ENCODE results near the gene IL4R. TPM values are rescaled to one million over a fixed set of nuclear protein-coding genes. Genes with fewer than 3 reads are reported as not detected.

IL4R gene
- total RNA-seq, 6 experiments from 2014 or later: 38.8 to 147 (median 46.9) TPM

GRCh38 chr16:27311897-27312303, 1.9 kb upstream of the IL4R start:
- Histone ChIP-seq H3K4me1 (peaks cover 0 to 37% (median 10%) of the 10 kb centered on the region in 4 donors), H3K36me3 (no peaks in the 10 kb centered on the region), H3K27me3 (no peaks in the 10 kb centered on the region), H3K9me3 (no peaks in the 10 kb centered on the region), H3K4me3 (no peak overlapping the region), H3K27ac (no peak overlapping the region)
- DNase-seq (no peak), ATAC-seq (no peak)
- 39% methylated on average over 4 of the region's 7 CpGs for WGBS (ENCODE audit: insufficient coverage, low coverage, low lambda C conversion rate, missing lambda C conversion rate)
- TF ChIP-seq POLR2A (IDR thresholded peaks at IDR 0.05): no peak
- intact Hi-C loops (cut with DNase I): loop anchor here in 1 of 2 donors (10.0 kb wide), 1 partner anchor 53 kb away; no protein-coding TSS in a partner anchor

- intact Hi-C loops (cut with DNase I): loop anchor here in 1 of 2 donors (10.0 kb wide), 1 partner anchor 52 kb away; no protein-coding TSS in a partner anchor
- H3K36me3 ChIP-seq: no peaks in the 10 kb centered on the region
- no peaks in the 10 kb centered on the region for H3K9me3 ChIP-seq
- peak overlapping the region; percentile 92 to 93 (median 93) for H3K4me3 ChIP-seq
- TF ChIP-seq CTCF (IDR thresholded peaks at IDR 0.05) (no peak), POLR2A (IDR thresholded peaks at IDR 0.05) (no peak)
- H3K27ac ChIP-seq: peak overlapping the region; percentile 99 to 100 (median 99)
- no peaks in the 10 kb centered on the region for H3K27me3 ChIP-seq
- ATAC-seq (no peak), DNase-seq (peak in 1 of 3 donors; percentile 40)
- 64% methylated on average over 10 of the region's 11 CpGs for WGBS (ENCODE audit: insufficient coverage, low coverage, low lambda C conversion rate, missing lambda C conversion rate)
- H3K4me1 ChIP-seq: peaks cover 0 to 46% (median 14%) of the 10 kb centered on the region in 4 donors
Observed at GRCh38 chr16:27312580-27313421, 973 bp upstream of the IL4R start.

GRCh38 chr16:27314161-27314723, 468 bp downstream of the IL4R start:
- Histone ChIP-seq H3K9me3 (no peaks in the 10 kb centered on the region), H3K36me3 (no peaks in the 10 kb centered on the region), H3K4me3 (peak overlapping the region; percentile 92 to 93 (median 93)), H3K27me3 (no peaks in the 10 kb centered on the region), H3K4me1 (peaks cover 0 to 60% (median 24%) of the 10 kb centered on the region in 4 donors), H3K27ac (peak overlapping the region; percentile 99 to 100 (median 99))
- intact Hi-C loops (cut with DNase I): loop anchor here in 1 of 2 donors (10.0 kb wide), 1 partner anchor 51 kb away; no protein-coding TSS in a partner anchor
- WGBS (ENCODE audit: insufficient coverage, low coverage, low lambda C conversion rate, missing lambda C conversion rate): 0% methylated on average over 14 of the region's 39 CpGs
- DNase-seq (peak; percentile 79 to 85 (median 80)), ATAC-seq (peak; percentile 46 to 58 (median 56))
- TF ChIP-seq CTCF (IDR thresholded peaks at IDR 0.05) (no peak), POLR2A (IDR thresholded peaks at IDR 0.05) (peak; percentile 83)

GRCh38 chr16:27314986-27315332, 1.2 kb downstream of the IL4R start:
- H3K27ac ChIP-seq: peak overlapping the region; percentile 99 to 100 (median 99)
- peak overlapping the region; percentile 92 to 93 (median 93) for H3K4me3 ChIP-seq
- H3K9me3 ChIP-seq: no peaks in the 10 kb centered on the region
- no peaks in the 10 kb centered on the region for H3K36me3 ChIP-seq
- H3K27me3 ChIP-seq: no peaks in the 10 kb centered on the region
- peaks cover 0 to 67% (median 27%) of the 10 kb centered on the region in 4 donors for H3K4me1 ChIP-seq
- TF ChIP-seq POLR2A (IDR thresholded peaks at IDR 0.05) (no peak), CTCF (IDR thresholded peaks at IDR 0.05) (no peak)
- DNase-seq: peak in 1 of 3 donors; percentile 55
- intact Hi-C loops (cut with DNase I): loop anchor here in 1 of 2 donors (10.0 kb wide), 1 partner anchor 50 kb away; no protein-coding TSS in a partner anchor
- ATAC-seq: peak; percentile 3 to 8 (median 4)
- WGBS (ENCODE audit: insufficient coverage, low coverage, low lambda C conversion rate, missing lambda C conversion rate): 0% methylated on average over 1 of the region's 2 CpGs

Measured in right lobe of liver (tissue), 6 donors.